Measurements from ENCODE around the gene SYN1.
A peak's percentile ranks its signal among the peaks of the same experiment; 100 is the strongest.

SYN1 gene

DNA sequence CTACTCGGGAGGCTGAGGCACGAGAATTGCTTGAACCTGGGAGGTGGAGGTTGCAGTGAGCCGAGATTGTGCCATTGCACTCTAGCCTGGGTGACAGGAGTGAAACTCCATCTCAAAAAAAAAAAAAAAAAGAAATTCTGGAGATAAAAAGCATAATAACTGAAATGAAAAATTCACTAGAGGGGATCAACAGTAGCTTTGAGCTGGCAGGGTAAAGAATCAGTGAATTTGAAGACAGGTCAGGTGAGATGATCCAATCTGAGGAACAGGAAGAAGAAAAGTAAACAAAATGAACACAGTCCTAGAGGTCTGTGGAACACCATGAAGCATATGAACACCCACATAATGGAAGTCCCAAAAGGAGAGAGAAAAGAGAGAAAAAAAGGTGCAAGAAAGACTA, 22.4 kb downstream of the SYN1 start:
- DNase-seq (ENCODE audit: low read depth in 2 of 2), result no peak

DNA sequence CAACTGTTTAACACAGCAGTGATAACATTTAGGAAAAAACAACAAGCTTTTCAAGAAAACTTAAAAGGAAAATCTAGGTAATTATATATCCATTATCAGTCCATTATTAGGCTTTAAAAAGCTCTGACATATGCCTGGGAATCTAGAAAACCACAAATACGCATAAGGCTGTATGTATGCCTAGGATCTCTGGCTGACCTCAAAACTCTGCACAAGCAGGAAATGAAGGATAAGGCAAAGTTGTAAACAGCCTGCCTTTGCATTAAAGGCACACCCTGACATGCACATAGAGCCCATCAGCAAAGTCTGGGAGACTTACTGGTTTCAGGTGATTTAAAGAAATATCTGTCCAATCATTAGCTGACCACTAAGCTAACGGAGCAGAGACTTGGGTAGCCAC, 23.4 kb downstream of the SYN1 start:
- DNase-seq (ENCODE audit: low read depth in 2 of 2), result no peak

DNA sequence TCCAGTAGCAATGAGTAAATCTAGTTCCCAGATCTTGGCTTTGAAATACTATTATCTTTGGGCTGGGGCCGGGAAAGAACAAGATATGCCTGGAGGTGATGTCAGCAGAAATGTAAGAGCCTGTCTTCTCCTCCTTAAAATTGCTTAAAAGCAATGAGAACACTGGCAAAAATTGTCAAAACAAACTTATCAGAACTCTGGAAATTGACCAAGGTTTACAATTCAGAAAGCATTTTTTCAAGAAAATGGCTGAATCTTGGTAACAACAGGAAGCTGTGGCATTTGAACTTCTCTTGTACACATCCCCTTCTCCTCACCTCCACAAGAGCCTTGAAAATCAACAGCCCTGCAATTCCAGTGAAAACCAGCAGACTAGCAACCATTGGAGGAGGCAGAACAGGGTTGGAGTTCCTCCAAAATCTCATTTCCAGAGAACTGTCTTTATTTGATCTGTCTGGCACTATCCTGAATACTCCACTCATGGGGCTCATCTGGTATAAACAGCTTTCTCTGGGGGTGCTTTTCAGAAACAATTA, 23.9 kb downstream of the SYN1 start:
- DNase-seq (ENCODE audit: low read depth in 2 of 2), result no peak

DNA sequence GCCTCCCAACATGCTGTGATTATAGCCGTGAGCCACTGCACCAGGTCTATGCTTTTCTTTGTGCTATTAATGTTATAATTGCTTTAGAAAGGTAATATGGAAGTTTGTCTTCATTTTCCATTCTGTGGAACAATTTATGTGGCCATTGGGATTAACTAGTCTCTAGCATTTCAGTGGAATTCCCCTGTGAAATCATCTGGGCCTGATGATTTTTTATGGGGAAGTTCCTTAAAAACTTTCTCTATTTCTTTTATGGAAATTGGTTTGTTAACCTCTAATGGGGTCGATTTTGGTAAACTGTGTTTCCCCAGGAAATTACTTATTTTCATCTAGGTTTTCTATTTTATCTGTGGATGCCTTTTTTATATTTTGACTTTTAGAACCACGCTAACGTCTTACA, 26.1 kb downstream of the SYN1 start:
- DNase-seq (ENCODE audit: low read depth in 2 of 2), result no peak

DNA sequence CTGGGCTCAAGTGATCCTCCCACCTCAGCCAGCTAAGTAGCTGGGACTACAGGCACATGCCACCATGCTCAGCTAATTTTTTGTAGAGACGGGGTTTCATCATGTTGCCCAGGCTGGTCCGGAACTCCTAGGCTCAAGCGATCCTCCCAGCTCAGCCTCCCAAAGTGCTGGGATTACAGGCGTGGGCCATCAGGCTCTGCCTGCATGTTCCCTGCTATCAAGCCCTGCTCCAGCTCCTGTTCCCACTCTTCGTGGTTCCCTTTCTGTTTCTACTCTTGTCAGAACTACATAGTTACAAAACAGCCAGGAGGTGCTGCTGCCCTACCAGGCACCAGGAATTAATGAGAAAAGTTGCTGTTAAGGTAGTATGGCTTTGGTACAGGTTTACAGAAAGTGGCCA, 28.7 kb downstream of the SYN1 start:
- DNase-seq (ENCODE audit: low read depth in 2 of 2), result no peak

DNA sequence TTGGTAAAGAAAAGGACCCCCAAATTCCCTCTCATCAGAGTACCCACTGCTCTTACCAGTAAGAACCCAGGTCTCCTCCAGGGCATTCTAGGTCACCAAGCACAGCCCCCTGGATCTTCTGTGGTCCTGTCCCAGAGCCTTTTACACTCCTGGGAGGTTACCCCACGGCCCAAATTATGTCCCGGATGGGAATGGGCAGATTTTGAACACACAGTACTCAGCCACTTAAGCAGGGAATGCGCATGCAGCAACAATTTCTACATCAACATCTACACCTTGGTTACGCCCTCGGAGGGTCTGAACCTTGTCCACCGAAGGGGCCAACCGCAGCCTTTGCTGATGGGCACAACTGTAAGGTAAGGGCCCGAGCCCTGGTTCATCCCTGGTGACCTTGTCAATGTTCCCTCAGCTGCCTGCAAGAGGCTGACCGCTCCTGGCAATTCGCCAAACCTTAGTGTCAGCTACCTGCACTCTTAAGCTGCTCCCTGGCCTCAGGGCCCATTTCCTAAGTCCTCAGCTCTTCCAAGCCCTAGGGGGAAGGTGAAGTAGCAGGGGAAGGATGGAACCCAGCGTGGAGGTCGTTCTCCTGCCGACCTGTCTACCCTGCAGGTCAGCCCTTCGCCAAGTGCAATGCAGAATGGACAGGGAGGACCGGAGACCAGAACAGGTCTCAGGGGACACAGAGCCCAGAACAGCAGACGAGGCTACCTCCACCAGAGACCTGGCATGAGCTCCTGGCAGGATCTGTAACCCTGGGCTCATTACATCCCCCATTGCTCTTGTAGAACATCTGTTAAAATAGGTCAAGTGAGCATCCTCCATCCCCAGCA, 31.5 kb downstream of the SYN1 start:
- DNase-seq (ENCODE audit: low read depth in 2 of 2), result no peak

DNA sequence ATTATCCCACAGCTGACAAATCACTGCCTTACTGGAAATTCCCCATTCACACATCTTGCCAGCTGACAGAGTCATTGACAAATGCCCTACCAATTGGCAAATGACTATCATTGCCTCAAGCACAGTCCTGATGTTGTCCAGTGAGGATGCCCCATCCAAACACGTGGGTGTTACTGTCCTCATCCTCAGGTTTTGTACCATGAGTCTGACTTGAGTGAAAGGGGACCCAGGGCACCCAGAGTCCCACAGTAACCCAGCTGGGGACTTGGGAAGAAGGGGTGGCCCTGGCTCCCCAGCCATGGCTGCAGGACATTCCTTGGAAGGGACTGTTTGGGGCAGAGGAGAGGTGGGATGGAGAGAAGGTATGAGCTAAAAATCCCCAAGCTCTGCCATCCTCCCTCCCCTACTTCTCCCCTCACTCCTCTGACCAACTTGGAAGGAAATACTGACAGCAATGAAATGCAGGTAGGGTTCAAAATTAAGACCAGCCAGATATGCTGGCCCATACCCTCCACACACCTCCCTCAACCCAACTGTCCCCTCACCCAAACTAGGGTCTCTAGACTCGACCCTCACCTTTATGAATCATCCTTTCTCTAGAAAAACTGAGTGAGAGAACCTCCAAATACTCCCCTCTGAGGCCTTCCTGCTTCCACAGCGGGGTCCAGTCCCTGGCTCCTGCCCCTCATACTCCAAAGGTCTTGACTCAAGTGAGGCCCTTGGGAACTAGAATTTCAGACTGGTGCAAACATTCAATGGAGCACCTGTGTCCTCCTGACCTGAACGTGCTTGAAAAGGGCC, 32.4 kb downstream of the SYN1 start:
- DNase-seq (ENCODE audit: low read depth in 2 of 2), result no peak

DNA sequence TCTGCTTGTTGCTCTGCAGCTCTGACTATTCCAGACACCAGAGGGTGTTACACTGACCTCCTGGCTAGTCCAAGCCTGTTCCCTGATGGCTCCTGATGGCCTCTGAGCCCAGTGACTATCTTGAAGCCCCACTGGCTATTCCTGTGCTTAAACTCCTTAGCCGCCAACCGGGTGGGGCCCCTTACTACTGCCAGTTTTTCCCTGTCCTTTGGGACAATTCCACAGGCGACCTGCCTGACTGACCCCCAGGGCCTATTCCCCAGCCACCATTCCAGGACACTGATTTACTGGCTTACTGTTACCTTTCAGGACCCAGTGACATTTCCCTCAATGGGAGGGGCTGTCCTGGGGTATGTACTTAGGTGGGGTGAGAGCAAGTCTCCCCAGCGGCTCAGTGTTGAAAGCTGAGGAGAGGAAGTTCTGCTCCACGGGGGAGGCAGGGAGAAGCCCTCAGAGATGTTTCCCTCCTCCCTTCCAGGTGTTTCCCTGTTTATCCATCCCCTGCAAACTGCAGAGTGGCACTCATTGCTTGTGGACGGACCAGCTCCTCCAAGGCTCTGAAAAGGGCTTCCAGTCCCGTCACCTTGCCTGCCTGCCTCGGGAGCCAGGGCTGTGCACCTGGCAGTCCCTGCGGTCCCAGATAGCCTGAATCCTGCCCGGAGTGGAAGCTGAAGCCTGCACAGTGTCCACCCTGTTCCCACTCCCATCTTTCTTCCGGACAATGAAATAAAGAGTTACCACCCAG, 33.4 kb downstream of the SYN1 start:
- no peak for DNase-seq (ENCODE audit: low read depth in 2 of 2)

DNA sequence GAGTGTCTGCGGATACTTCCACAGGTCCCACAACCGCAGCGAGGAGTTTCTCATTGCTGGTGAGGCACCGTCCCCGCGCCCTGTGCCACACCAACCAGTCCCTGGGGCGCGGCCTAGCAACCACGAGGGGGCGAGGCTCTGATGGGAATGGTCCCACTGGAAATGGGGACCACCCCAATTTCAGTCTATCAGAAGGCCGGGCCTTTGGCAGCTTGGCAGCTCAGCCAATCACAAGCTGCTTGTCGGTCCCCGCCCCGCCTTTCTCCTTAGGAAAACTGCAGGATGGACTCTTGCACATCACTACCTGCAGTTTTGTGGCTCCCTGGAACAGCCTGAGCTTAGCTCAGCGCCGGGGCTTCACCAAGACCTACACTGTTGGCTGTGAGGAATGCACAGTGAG, 34.4 kb downstream of the SYN1 start:
- DNase-seq (ENCODE audit: low read depth in 2 of 2), result no peak

DNA sequence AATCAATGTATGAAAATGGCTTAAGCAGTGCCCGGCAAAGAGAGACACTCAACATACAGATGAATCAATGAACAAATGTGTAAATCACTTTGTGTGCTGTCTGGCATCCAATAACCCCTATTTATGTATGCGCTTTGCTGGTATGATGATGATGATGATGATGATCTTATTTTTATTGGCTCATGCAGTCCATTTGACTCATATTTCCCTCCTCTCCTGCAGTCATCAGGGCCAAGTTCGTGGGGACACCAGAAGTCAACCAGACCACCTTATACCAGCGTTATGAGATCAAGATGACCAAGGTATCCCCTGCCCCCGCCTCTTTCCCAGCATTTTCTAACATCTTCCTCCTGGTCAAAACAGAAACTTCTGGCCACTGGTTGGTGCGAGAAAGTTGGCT, 34.9 kb downstream of the SYN1 start:
- DNase-seq (ENCODE audit: low read depth in 2 of 2), result no peak

DNA sequence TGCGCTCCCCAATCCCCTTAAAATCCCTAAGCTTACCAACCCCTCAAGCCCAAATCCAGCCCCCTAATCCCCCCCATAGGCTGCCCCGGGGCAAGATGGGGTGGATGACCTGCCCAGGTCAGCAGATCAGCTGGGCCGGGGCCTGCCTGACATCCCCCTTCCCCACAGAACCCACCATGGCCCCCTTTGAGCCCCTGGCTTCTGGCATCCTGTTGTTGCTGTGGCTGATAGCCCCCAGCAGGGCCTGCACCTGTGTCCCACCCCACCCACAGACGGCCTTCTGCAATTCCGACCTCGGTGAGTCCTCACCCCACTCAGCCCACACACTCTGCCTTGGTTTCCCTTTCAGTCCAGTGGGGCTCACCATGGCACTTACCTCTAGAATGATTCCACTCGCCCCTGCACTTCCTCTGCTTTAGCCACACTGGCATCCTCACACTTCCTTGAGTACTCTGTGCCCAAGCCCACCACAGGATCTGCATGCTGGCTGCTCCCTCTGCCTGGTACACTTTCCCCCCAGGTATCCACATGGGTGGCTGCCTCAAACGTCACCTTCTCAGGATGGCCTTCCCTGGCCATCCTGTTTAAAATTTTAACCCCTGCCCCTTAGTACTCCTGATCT, 36.3 kb downstream of the SYN1 start:
- no peak for DNase-seq (ENCODE audit: low read depth in 2 of 2)

DNA sequence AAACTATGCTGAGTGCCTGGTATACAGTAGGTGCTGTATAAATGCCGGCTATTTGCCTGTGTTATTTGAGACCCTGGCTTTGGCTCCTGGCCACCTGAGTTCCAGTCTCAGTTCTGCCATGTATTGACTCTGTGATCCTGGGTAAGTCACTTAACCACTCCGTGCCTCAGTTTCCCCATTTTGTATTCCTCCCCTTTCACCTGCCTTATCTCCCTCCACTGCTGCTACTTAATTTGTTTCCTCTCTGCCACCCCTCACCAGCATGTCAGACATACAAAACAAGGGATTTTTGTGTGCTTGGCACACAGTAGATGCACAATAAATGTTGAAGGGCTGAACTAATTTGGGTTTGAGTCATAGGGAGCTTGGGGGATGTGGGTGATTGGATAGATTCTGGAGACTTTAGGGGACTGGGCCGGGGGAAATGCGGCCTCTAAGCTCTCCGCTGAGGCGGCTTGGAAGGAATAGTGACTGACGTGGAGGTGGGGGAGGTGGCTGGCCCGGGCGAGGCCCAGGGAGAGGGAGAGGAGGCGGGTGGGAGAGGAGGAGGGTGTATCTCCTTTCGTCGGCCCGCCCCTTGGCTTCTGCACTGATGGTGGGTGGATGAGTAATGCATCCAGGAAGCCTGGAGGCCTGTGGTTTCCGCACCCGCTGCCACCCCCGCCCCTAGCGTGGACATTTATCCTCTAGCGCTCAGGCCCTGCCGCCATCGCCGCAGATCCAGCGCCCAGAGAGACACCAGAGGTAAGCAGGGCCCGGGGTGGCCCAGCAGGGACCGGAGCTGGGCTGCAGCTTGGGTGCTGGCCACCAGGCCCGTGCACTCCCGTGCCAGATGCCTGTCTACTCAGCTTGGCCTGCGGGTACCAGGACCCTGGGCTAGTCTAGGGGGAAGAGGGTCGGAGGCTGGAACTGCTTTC, 37.7 kb downstream of the SYN1 start, which contains the start of gene TIMP1:
Gene TIMP1, plus strand, starts transcription at position 706 of the 917 bp plus-strand sequence. CDS start 980 bp downstream, outside the sequence.
- DNase-seq (ENCODE audit: low read depth in 2 of 2), result peak; percentile 77 to 78

DNA sequence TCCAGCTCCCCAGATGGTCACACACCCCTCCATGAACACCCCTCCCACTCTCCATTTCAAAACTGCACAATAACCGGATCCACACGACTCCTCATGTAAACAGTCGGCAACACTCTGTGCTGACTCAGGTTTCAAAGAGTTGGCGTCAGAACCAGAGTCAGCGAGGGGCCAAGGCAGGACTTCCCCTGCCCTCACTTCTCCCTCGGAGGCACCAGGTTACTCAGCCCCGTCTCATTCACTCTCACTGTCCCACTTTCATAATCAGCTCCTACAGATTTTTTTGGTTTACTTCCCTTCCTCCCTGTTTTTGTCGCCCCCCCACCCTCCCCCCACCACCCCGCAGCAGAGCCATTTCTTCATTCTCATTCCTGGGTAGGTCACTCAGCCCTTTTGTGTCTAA, 40.1 kb downstream of the SYN1 start:
- peak in 1 of 2 donors; percentile 36 for DNase-seq (ENCODE audit: low read depth in 2 of 2)

DNA sequence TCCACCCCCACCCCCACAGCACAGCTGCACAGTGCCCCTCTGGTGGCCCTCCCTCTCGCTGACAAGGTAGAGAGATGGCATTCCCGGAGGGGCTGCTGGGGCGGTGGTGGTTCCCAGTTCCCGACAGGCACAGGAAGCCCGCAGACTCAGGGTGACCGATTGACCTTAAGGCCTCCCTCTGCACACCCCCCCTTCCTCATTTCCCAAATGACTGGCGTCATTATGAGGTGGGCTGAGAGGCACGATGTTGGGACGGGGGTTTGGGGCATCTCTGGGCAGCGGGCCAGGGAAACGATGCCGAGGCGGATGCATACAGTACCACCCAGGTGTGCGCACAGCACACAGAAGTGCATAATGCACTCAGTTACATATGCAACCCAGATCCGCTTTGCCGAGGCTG, 41.0 kb downstream of the SYN1 start:
- no peak for DNase-seq (ENCODE audit: low read depth in 2 of 2)

DNA sequence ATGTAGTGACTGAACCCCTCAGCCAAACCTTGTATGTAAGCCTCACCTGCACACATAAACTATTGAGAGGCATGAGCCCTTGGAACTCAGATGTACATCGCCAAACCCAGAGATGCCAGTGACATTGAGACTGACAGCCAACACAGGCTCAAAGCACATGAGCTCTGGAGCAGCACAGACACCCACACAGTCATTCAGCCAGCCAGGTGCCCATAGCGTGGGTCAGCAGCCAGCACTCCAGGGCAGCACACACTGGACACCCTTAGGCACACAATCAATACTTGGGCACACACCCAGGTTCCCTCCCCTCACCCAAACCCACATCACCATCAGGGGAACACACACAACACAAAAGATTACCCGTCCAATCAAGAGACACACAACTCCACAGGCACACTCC, 41.8 kb downstream of the SYN1 start:
- no peak for DNase-seq (ENCODE audit: low read depth in 2 of 2)

DNA sequence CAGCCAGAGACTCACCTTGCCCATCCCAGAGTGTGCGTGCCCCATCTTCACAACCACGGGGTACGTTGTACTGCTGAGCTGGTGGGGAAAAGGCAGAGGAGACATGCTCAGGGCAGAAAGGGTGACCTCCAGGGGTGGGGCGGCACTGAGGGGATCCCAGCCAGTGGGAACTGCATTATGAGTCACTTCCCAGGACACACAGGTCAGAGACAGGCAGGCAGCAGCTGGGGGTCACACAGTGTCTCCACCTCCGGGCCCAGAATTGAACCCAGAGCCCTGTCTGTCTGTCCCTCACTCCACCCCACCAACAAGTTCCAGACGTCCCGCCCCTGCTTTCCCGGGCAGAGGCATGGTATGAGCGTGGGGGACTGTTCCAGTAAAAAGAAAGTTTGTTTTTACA, 42.2 kb downstream of the SYN1 start:
- no peak for DNase-seq (ENCODE audit: low read depth in 2 of 2)

DNA sequence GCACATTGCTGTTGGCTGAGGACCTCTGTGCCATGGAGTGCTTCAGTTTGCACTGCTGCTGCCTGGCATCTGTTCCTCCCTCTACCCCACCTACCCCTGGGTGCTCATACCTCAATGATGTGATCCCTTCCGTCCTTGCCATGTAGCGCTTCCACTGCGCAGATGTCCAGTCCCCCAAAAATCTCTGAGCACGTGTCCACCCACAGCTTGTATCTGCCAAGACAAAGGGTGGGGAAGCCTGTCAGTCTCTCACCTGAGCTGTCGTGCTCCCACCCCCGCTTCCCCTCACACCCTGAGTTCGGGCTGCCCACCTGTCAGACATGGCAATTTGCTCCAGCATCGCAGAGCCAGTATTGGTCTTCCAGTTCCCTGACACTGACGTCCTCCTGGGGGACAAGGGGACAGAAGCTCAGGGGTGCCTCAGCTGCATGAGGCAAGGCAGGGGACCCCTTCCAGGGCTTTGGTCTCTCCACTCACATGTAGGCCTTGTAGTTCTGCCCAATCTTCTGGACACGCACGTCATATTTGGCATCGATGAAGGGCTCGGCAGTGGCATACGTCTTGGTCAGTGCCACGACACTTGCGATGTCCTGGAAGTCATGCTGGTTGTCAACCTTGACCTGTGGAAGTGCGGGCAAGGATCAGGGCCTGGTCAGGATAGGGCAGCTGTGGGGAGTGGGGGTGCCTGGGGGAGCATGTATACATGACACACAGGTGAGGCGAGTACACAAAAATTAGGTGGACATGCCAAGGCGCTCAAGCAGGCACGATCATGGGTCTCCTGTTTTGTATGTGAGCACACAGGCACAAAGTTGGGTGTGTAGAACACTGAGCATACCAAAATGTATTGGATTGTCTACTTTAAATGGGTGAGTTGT, 43.4 kb downstream of the SYN1 start:
- DNase-seq (ENCODE audit: low read depth in 2 of 2), result no peak

DNA sequence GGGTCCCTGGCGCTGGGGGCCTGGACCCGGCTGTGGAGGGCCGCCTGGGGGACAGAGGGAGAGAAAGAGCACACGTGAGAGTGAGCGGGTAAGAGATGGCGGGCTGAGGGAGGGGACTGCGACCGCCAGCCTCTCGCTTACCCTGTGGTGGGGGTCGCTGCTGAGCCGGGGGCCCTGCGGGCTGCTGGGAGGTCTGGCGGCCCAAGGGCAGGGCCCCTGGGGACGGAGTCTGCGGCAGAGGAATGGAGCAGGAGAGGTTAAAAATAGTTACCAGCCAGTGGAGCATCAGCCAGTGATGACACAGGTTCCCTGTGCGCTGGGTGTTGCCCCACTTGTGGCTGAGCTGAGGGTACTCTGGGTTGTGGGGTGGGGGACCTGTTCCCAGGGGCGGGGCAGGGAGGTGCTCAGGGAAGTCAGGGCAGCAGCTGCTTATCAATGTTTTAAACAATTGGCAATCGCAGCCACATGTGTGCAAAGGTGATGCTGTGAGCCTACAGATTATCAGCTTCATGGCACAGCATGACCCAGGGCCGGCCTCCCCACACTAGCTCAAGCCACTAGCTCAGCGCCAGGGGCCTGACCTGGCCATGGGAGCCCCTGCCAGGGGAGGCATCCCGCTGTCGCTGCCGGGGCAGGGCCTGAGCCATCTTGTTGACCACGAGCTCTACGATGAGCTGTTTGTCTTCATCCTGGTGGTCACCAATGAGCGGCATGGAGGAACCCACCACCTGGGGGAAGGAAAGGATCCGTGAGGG, 44.9 kb downstream of the SYN1 start:
- no peak for DNase-seq (ENCODE audit: low read depth in 2 of 2)

DNA sequence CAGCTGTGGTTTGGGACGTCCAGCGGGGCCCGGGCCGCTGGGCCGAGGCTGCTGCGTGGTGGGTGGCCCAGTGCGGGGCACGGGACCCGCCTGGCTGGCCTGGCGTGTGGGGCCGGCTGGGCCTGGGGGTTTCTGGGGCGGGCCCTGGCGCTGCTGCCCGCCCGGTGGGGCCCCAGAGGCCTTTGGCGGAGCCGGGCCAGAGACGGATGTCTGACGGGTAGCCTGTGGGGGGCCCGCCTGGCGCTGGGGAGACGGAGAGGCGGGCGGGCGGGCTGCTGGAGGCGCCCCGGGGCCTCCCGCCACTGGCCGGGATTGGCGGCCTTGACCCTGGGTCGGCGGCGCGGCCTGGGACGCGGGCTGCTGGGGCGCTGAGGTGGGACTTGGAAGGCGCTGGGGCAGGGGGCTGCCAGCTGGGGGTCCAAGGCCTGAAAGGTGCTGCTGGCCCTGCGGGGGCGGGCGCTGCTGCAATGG, 45.5 kb downstream of the SYN1 start:
- DNase-seq (ENCODE audit: low read depth in 2 of 2), result no peak

Measured in stimulated activated CD4-positive, alpha-beta T cell treated with anti-CD3 and anti-CD28 coated beads, Interleukin-15, amount 100 ng/mL, for 48 hours (primary cell).